Left lung (tissue), 10 donors: ENCODE results near the gene JAM3. TPM values are rescaled to one million over a fixed set of nuclear protein-coding genes. Genes with fewer than 3 reads are reported as not detected.

Experiments
- ATAC-seq: fragments of 200-7000 bp; cut with Tn5 transposase; one replicate; pipeline ENCODE4 v1.9.1; 2020; ENCODE audit warnings: moderate library complexity
- DNase-seq, 4 donors: peaks; one replicate each; pipeline ENCODE4 v3.0.0-alpha.2; 2013 to 2020
- H3K27ac ChIP-seq, 2 donors: fragments of 200-600 bp; sonication (generic) in 1 of 2; one replicate each; pipeline versions ENCODE4 v1.5.0 to v1.8.0; 2020 to 2021
- H3K27me3 ChIP-seq, 2 donors: fragments of 200-600 bp; sonication (generic) in 1 of 2; one replicate each; pipeline versions ENCODE4 v1.5.0 to v1.8.0; 2020 to 2021
- H3K36me3 ChIP-seq, 2 donors: fragments of 200-600 bp; sonication (generic) in 1 of 2; one replicate each; pipeline versions ENCODE4 v1.5.0 to v1.8.0; 2020 to 2021
- H3K4me1 ChIP-seq, 2 donors: fragments of 200-600 bp; one replicate each; pipeline ENCODE4 v1.8.0; 2021
- H3K4me3 ChIP-seq, 2 donors: fragments of 200-600 bp; sonication (generic) in 1 of 2; one replicate each; pipeline versions ENCODE4 v1.5.0 to v1.8.0; 2020 to 2021; ENCODE audit warnings: mild to moderate bottlenecking in 1 of 2
- H3K9me3 ChIP-seq, 2 donors: fragments of 200-600 bp; sonication (generic) in 1 of 2; one replicate each; pipeline versions ENCODE4 v1.5.0 to v1.8.0; 2020 to 2021
- CTCF ChIP-seq, 2 donors: fragments of 200-600 bp; sonication (generic) in 1 of 2; IDR thresholded peaks; one replicate each; pipeline versions ENCODE4 v1.5.0 to v1.8.0; 2021; ENCODE audit warnings: antibody characterized with exemption in 2 of 2
- intact Hi-C, 2 donors: fragments of 100-400 bp; cut with DNase I; formaldehyde crosslinking; loops; one replicate each; pipeline versions ENCODE4 v1.11.2 to v1.14.2; 2022
- polyA plus RNA-seq, 6 donors: library from polyadenylated mRNA; unstranded; fragments of 120-200 nt; gene quantifications; one replicate each; pipeline ENCODE4 v1.2.1, GENCODE V29; 2013; ENCODE audit not compliant: insufficient read length in 6 of 6
- total RNA-seq, 2 donors: library from RNA; stranded (reverse); fragmentation: NEBNext Ultra II Directional; extraction: Animal tissue kit (Norgen Biotek cat#: 25700); gene quantifications; one replicate each; pipeline ENCODE4 v1.2.1, GENCODE V29; 2021
- donor health status: DM: no; HTN: yes; CAD: no.
- donor health status: DM: no; HTN: no; CAD: no.

JAM3 gene
- total and polyA plus RNA-seq, 8 donors, result 29.4 to 85.4 (median 73.0) TPM

- H3K36me3 ChIP-seq, result no peaks in the 10 kb centered on the region
- no peak overlapping the region for H3K4me3 ChIP-seq
- ATAC-seq (no peak), DNase-seq (no peak)
- H3K9me3 ChIP-seq, result no peaks in the 10 kb centered on the region
- TF ChIP-seq CTCF (IDR thresholded peaks at IDR 0.05), result no peak
- H3K27me3 ChIP-seq, result peaks cover 0 to 12% of the 10 kb centered on the region in 2 donors
- no peaks in the 10 kb centered on the region for H3K4me1 ChIP-seq
- intact Hi-C loops, result no loop called here
- H3K27ac ChIP-seq, result no peak overlapping the region
Observed at GRCh38 chr11:134060316-134060715, 8.6 kb upstream of the JAM3 start.

- no peaks in the 10 kb centered on the region for H3K4me1 ChIP-seq
- no peak for TF ChIP-seq CTCF (IDR thresholded peaks at IDR 0.05)
- no peak for ATAC-seq
- peaks cover 0 to 27% of the 10 kb centered on the region in 2 donors for H3K27me3 ChIP-seq
- H3K36me3 ChIP-seq, result no peaks in the 10 kb centered on the region
- intact Hi-C loops, result no loop called here
- H3K4me3 ChIP-seq, result no peak overlapping the region
- DNase-seq, result no peak
- H3K9me3 ChIP-seq, result no peaks in the 10 kb centered on the region
- no peak overlapping the region for H3K27ac ChIP-seq
Observed at GRCh38 chr11:134062265-134063123, 6.4 kb upstream of the JAM3 start.

GRCh38 chr11:134063124-134063495 is 5.8 kb upstream of the JAM3 start:
- DNase-seq, result no peak
- no peak overlapping the region for H3K27ac ChIP-seq

GRCh38 chr11:134063991-134064747 is 4.7 kb upstream of the JAM3 start:
- no peaks in the 10 kb centered on the region for H3K9me3 ChIP-seq
- H3K4me3 ChIP-seq, result no peak overlapping the region
- TF ChIP-seq CTCF (IDR thresholded peaks at IDR 0.05), result no peak
- DNase-seq, result no peak
- H3K36me3 ChIP-seq, result no peaks in the 10 kb centered on the region
- peaks cover 5 to 39% of the 10 kb centered on the region in 2 donors for H3K27me3 ChIP-seq
- H3K27ac ChIP-seq, result peak overlapping the region in 1 of 2 donors; percentile 5
- ATAC-seq, result no peak
- no peaks in the 10 kb centered on the region for H3K4me1 ChIP-seq
- intact Hi-C loops, result no loop called here

More at GRCh38 chr11:134063124-134063495, 5.8 kb upstream of the JAM3 start:
- no peaks in the 10 kb centered on the region for H3K9me3 ChIP-seq
- H3K27me3 ChIP-seq, result peaks cover 0 to 34% of the 10 kb centered on the region in 2 donors
- H3K36me3 ChIP-seq, result no peaks in the 10 kb centered on the region
- no peak overlapping the region for H3K4me3 ChIP-seq
- no peak for ATAC-seq
- no peaks in the 10 kb centered on the region for H3K4me1 ChIP-seq
- intact Hi-C loops, result no loop called here
- no peak for TF ChIP-seq CTCF (IDR thresholded peaks at IDR 0.05)

- peaks cover 12 to 47% of the 10 kb centered on the region in 2 donors for H3K27me3 ChIP-seq
- intact Hi-C loops, result no loop called here
- TF ChIP-seq CTCF (IDR thresholded peaks at IDR 0.05), result no peak
- H3K4me3 ChIP-seq, result no peak overlapping the region
- no peak overlapping the region for H3K27ac ChIP-seq
- DNase-seq, result no peak
- no peaks in the 10 kb centered on the region for H3K9me3 ChIP-seq
- H3K36me3 ChIP-seq, result no peaks in the 10 kb centered on the region
- no peak for ATAC-seq
- no peaks in the 10 kb centered on the region for H3K4me1 ChIP-seq
Observed at GRCh38 chr11:134065381-134065780, 3.5 kb upstream of the JAM3 start.
